ENCODE results near the gene IRF4. TPM values are rescaled to one million over a fixed set of nuclear protein-coding genes. Genes with fewer than 3 reads are reported as not detected.
A peak's percentile ranks its signal among the peaks of the same experiment; 100 is the strongest.

Gene IRF4
- total RNA-seq, 1 experiment from 2014 or later, result 0.15 TPM

GRCh38 chr6:392441-393390 lies 1.2 kb downstream of the IRF4 start:
- intact Hi-C loops (cut with micrococcal nuclease), result loop anchor here (10.0 kb wide), 1 partner anchor 82 kb away; no protein-coding TSS in a partner anchor
- DNase-seq (no peak), ATAC-seq (no peak)
- ChIA-PET POLR2A (ENCODE audit: unreplicated experiment) (no interaction called here), CTCF (no interaction called here)
- no peak overlapping the region for H3K4me2 ChIP-seq (ENCODE audit: low read length)
- no peaks in the 10 kb centered on the region for H3K9me3 ChIP-seq (ENCODE audit: low read length)
- BruUV-seq (replicated peaks), result no TSS peak
- H3K27ac ChIP-seq (ENCODE audit: low read length), result no peak overlapping the region
- H3K4me3 ChIP-seq (ENCODE audit: low read length), result no peak overlapping the region
- H3K9me2 ChIP-seq (replicated peaks; ENCODE audit: low read length), result no peaks in the 10 kb centered on the region
- H3K9ac ChIP-seq (ENCODE audit: low read length), result no peak overlapping the region
- H3K27me3 ChIP-seq (ENCODE audit: low read length), result peaks cover 77% of the 10 kb centered on the region
- no peaks in the 10 kb centered on the region for H3F3A ChIP-seq (ENCODE audit: low read length, unreplicated experiment)
- H4K20me1 ChIP-seq (ENCODE audit: low read length), result no peaks in the 10 kb centered on the region
- no peaks in the 10 kb centered on the region for H3K79me2 ChIP-seq (ENCODE audit: low read length)
- H2AFZ ChIP-seq (ENCODE audit: low read length), result no peak overlapping the region
- no peaks in the 10 kb centered on the region for H3K4me1 ChIP-seq (ENCODE audit: insufficient read depth, low read length)
- H3K36me3 ChIP-seq (ENCODE audit: low read depth, low read length), result no peaks in the 10 kb centered on the region
- TF ChIP-seq EZH2 (IDR thresholded peaks at IDR 0.05; ENCODE audit: low read length, unreplicated experiment) (no peak), EZH2phosphoT487 (IDR thresholded peaks at IDR 0.05; ENCODE audit: borderline replicate concordance, low read length) (no peak)
- TF ChIP-seq, protein P1, sequence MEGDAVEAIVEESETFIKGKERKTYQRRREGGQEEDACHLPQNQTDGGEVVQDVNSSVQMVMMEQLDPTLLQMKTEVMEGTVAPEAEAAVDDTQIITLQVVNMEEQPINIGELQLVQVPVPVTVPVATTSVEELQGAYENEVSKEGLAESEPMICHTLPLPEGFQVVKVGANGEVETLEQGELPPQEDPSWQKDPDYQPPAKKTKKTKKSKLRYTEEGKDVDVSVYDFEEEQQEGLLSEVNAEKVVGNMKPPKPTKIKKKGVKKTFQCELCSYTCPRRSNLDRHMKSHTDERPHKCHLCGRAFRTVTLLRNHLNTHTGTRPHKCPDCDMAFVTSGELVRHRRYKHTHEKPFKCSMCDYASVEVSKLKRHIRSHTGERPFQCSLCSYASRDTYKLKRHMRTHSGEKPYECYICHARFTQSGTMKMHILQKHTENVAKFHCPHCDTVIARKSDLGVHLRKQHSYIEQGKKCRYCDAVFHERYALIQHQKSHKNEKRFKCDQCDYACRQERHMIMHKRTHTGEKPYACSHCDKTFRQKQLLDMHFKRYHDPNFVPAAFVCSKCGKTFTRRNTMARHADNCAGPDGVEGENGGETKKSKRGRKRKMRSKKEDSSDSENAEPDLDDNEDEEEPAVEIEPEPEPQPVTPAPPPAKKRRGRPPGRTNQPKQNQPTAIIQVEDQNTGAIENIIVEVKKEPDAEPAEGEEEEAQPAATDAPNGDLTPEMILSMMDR (conservative IDR thresholded peaks at IDR 0.05; ENCODE audit: low read depth, low read length), result no peak

DNA sequence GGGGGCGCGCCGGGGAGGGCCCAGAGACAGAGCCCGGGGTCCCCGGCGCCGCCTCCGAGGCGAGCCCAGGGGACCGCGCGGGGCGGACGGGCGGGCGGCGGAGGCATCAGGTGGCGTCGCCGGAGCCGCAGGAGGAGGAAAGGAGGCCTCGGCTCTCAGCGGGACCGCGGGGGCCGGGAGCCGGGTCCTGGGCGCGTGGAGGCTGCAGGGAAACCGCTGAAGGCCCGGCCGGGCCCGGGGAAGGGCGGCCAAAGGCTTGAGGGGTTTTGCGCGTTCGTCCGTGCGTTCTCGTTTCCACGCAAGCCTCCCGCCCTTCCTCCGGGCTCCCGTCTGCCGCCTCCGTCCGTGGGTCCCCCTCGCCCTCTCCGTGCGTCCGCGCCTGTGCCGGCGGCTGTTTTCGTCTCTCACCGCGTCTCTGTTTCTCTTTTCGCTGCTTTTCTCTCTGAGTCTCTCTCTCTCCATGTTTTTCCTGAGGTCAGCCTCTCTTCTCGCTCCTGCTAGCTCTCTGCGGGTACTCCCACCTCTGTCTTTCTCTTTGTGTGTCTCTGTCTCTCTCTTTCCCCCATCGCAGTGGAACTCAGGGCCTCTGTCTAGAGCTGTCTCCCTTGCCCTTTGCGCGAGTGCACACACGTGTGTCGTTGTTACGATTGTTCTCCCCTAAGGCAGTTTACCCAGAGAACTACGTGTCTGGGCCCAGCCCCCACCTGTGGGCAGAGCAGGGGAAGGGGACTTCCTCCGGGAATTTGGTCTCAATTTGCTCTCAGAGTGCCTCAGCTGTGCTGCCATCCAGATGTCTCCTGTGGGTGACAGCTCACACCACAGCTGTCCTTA lies 2.1 kb downstream of the IRF4 start:
- POLR2A ChIA-PET (ENCODE audit: unreplicated experiment), result no interaction called here
- Histone ChIP-seq H3F3A (ENCODE audit: low read length, unreplicated experiment) (no peaks in the 10 kb centered on the region), H3K9me2 (replicated peaks; ENCODE audit: low read length) (no peaks in the 10 kb centered on the region), H3K27ac (ENCODE audit: low read length) (no peak overlapping the region), H3K4me1 (ENCODE audit: insufficient read depth, low read length) (no peaks in the 10 kb centered on the region), H3K4me2 (ENCODE audit: low read length) (peak overlapping the region; percentile 40), H3K79me2 (ENCODE audit: low read length) (no peaks in the 10 kb centered on the region), H3K36me3 (ENCODE audit: low read depth, low read length) (no peaks in the 10 kb centered on the region), H3K27me3 (ENCODE audit: low read length) (peaks cover 79% of the 10 kb centered on the region), H3K9me3 (ENCODE audit: low read length) (no peaks in the 10 kb centered on the region), H4K20me1 (ENCODE audit: low read length) (no peaks in the 10 kb centered on the region), H2AFZ (ENCODE audit: low read length) (no peak overlapping the region), H3K4me3 (ENCODE audit: low read length) (no peak overlapping the region), H3K9ac (ENCODE audit: low read length) (no peak overlapping the region)
- no TSS peak for BruUV-seq (replicated peaks)
- ATAC-seq, result no peak
- CTCF ChIA-PET, result no interaction called here
- intact Hi-C loops (cut with micrococcal nuclease), result loop anchor here (10.0 kb wide), 1 partner anchor 81 kb away; no protein-coding TSS in a partner anchor
- no peak for DNase-seq
- TF ChIP-seq, protein P1 (conservative IDR thresholded peaks at IDR 0.05; ENCODE audit: low read depth, low read length), result no peak
- TF ChIP-seq EZH2 (IDR thresholded peaks at IDR 0.05; ENCODE audit: low read length, unreplicated experiment), result no peak
- no peak for TF ChIP-seq EZH2phosphoT487 (IDR thresholded peaks at IDR 0.05; ENCODE audit: borderline replicate concordance, low read length)
